Upper lobe of left lung (tissue), 4 donors: ENCODE measurements around the gene ZNF503.

Source experiments
- EP300 ChIP-seq, 4 donors: sonication (generic); formaldehyde crosslinking; IDR thresholded peaks; one replicate each; pipeline ENCODE4 v1.5.1; 2017; ENCODE audit warnings: antibody characterized with exemption in 4 of 4, control low read depth in 2 of 4
- POLR2A ChIP-seq, 4 donors: fragments of 450-650 bp; IDR thresholded peaks; one replicate each; pipeline ENCODE4 v1.5.1; 2016 to 2017; ENCODE audit warnings: antibody characterized with exemption in 4 of 4, mild to moderate bottlenecking in 2 of 4
- POLR2AphosphoS5 ChIP-seq, 2 donors: sonication (generic); formaldehyde crosslinking; IDR thresholded peaks; one replicate each; pipeline ENCODE4 v1.5.1; 2017; ENCODE audit warnings: antibody characterized with exemption in 2 of 2
- TF ChIP-seq, protein P1 (sequence below), 6 experiments: fragments of 450-650 bp in 4 of 6; fragments of 200-600 bp in 2 of 6; sonication (generic) in 2 of 6; IDR thresholded peaks; one replicate each; pipeline ENCODE4 v1.5.1; 2016 to 2019; ENCODE audit warnings: antibody characterized with exemption in 6 of 6

GRCh38 chr10:75358835-75359421 lies 42.6 kb downstream of the ZNF503 start:
- TF ChIP-seq POLR2A (IDR thresholded peaks at IDR 0.05) (no peak), POLR2AphosphoS5 (IDR thresholded peaks at IDR 0.05) (peak in 1 of 2 donors; percentile 38), EP300 (IDR thresholded peaks at IDR 0.05) (no peak)
- TF ChIP-seq, protein P1, sequence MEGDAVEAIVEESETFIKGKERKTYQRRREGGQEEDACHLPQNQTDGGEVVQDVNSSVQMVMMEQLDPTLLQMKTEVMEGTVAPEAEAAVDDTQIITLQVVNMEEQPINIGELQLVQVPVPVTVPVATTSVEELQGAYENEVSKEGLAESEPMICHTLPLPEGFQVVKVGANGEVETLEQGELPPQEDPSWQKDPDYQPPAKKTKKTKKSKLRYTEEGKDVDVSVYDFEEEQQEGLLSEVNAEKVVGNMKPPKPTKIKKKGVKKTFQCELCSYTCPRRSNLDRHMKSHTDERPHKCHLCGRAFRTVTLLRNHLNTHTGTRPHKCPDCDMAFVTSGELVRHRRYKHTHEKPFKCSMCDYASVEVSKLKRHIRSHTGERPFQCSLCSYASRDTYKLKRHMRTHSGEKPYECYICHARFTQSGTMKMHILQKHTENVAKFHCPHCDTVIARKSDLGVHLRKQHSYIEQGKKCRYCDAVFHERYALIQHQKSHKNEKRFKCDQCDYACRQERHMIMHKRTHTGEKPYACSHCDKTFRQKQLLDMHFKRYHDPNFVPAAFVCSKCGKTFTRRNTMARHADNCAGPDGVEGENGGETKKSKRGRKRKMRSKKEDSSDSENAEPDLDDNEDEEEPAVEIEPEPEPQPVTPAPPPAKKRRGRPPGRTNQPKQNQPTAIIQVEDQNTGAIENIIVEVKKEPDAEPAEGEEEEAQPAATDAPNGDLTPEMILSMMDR (IDR thresholded peaks at IDR 0.05): no peak
